IPS DF 4.7 (cell line): ENCODE results near the gene IKZF2.

Experiments
- DNase-seq: peaks from one replicate; pipeline ENCODE4 v3.0.0-alpha.2; 2013; ENCODE audit warnings: low spot score; ENCODE audit errors: extremely low read depth

The IKZF2 gene

GRCh38 chr2:213101692-213102460 is 49.5 kb downstream of the IKZF2 start:
- no peak for DNase-seq

DNA sequence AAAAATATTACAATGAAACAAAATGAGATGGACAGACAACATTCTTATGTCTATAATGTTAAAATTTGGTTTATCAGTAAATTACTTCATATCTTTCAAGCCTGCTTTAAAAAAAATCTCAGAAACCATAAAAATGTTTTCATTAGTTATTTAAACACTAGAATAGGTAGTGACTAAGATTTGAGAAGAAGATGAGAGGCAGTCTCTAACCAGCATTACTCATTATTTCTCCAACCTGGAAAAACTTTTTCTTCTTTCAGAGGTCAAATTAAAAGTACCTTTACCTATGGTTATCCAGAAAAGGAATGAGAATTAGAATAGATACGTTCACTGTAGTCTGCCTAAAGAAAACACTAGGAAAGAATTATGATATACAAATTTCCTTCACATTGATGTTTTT is 50.3 kb downstream of the IKZF2 start:
- DNase-seq, result no peak

- DNase-seq, result no peak
Observed at GRCh38 chr2:213098612-213099011, 52.8 kb downstream of the IKZF2 start.

GRCh38 chr2:213091765-213092164 is 59.6 kb downstream of the IKZF2 start:
- no peak for DNase-seq

DNA sequence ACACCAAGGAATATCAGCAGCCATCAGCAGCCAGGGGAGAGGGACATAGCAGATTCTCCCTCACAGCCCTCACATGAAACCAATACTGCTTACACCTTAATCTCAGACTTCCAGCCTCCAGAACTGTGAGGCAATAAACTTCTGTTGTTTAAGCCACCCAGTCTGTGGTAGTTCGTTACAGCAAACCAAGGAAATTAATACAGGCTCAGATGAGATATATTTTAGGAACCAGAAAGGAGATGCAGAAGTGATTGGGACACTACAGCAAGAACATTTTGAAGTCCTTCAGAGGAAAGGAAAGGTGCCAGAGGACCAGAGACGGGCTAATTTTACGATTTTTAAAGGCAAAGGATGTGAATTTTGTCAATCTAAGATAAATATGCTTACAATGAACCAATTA is 60.6 kb downstream of the IKZF2 start:
- DNase-seq, result no peak

- no peak for DNase-seq
Observed at GRCh38 chr2:213089438-213089837, 62.0 kb downstream of the IKZF2 start.

DNA sequence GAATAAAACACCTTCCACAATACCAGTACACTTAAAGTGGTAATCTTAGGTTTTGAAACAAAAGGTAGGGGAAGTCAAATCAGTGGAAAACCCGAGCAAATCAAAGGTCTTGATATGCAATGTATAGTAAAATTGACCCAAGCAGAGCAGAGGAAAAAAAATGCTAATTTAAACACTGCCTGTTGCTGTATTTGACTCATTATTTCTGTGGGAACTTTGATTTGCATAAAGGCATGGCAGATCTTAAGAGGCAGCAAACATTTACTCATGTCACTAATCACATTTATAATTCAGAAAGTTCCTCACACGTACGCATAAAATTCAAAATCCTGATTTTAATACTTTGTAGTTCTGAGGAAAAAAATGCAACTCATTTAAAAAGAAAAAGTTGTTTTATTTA is 64.4 kb downstream of the IKZF2 start:
- DNase-seq, result no peak

GRCh38 chr2:213086571-213086970 is 64.8 kb downstream of the IKZF2 start:
- no peak for DNase-seq

GRCh38 chr2:213086050-213086449 is 65.4 kb downstream of the IKZF2 start:
- DNase-seq, result no peak

GRCh38 chr2:213085538-213085937 is 65.9 kb downstream of the IKZF2 start:
- DNase-seq, result no peak

DNA sequence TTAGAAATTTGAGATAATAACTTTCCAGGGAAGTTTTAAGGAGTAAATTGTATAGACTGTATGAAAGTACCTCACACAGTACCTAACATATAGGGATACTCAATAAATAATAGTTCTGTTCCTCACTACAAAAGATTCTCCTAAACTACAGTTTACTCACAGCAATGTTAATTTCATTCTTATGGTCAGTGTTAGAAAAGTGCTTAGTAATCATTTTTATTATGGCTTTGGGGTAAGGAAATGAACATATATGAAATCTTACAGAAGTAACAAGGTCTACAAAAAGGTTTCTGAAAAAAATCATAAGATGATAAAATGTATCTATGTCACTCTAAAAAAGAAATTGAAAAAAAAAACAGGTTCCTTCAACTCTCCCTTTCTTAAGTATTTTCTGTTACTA is 67.2 kb downstream of the IKZF2 start:
- DNase-seq, result no peak

- no peak for DNase-seq
Observed at GRCh38 chr2:213080969-213081617, 70.3 kb downstream of the IKZF2 start.

DNA sequence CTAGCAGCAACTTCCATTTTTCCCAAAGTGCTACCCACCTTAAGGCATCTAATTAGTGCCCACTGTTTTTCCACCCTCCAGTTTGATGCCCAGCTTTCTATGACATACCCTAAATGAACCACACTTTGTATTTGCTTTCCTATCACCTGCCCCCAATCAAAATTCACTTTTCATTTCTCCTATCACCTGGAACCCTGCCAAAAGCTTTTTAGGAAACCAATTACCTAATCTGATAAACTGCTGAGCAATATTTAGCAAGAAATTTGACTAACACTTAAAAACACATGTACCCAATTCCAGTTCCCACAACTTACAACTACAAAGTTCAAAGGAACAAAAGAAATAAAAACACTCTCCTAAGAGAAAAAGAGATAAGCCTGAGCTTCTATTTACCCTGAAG is 71.7 kb downstream of the IKZF2 start:
- DNase-seq, result no peak

DNA sequence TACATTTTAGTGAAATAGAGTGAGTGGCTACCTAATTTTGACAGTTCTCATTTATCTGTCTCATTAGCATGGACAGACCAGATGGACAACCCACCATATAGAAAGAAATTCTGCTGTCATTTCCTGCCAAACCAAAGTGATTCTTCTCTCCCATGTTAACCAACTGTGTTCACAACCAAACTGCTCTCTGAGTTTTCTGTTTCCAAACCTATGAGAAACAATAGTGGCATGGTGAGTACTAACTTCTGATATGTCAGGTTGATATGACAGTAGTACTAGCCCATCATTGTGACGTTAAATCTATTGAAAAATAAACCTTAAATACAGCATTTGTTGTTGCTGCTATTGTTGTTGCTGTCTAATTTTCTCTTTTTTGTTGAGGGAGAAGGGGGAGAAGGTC is 72.7 kb downstream of the IKZF2 start:
- DNase-seq, result no peak

- DNase-seq, result no peak
Observed at GRCh38 chr2:213069531-213069930, 81.9 kb downstream of the IKZF2 start.

GRCh38 chr2:213068676-213069359 is 82.6 kb downstream of the IKZF2 start:
- no peak for DNase-seq

GRCh38 chr2:213067888-213068287 is 83.5 kb downstream of the IKZF2 start:
- no peak for DNase-seq

DNA sequence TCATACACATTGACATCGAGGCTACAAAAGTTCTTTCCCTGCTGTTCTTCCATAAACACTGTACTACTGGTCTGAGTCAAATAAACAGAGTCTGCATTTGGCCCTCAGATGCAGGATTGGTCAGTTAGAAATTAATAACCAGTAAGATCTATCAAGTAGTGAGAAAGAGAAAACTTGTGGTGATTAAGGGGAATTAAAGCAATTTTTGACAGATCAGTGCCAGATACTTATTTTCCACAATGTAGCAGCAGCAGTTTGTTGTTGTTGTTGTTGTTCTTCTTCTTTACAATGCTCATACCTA is 85.0 kb downstream of the IKZF2 start:
- no peak for DNase-seq

DNA sequence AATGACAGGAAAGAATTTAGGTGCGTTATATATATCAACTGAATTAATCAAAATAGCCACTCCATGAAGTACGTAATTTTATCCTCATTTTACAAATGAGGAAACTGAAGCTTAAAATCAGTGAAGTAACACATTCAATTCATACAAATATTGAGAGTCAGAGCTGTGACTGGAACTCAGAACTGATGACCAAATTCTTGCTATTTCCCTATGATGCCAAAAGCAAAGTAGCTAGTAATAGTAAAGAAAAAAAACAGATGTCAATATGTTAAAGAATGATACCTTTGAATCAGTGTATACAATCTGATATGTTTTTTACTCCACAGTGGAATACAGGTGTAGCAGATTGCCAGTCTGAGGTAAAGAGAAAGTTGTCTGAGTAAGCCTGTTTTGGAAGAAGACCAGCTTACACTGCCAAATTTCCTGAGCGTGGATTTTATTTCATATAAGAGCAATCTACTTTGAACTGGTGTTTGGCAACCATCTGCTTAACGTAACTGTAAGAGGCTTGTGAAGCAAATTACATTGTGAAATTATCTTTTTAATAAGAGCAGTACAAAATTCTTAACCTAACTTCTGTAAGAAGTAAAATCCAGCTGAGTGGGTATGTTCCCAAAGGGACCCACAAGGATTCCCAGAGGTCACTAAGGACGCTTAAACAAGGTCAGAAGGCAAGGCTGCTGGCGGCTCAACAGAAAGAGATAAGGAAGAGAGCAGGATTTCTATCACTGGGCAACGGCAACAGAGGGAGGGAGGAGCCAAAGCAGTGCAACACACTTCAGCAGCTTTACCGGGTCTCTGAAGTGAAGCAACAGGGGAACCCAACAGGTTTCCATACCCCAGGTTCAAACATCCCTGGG is 85.6 kb downstream of the IKZF2 start:
- no peak for DNase-seq

- DNase-seq, result no peak
Observed at GRCh38 chr2:213064099-213064498, 87.3 kb downstream of the IKZF2 start.

DNA sequence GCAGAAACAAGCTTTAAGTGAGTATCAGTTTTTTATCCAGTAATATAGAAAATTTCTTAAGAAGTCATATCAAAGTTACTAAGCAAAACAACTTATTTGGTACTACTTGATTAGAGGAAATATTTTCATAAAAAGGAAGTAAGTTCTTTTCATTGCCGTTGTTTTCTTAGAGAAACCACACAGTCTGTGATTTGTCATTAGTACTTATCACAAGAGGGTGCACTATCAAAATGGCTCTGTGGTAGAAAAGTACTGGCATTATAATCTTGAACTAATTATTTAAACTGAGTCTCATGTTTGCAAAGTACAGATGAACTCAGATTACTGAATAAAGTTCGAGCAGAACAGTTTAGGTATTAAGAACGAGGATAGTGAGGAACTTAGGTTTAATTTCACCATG is 93.4 kb downstream of the IKZF2 start:
- DNase-seq, result no peak

DNA sequence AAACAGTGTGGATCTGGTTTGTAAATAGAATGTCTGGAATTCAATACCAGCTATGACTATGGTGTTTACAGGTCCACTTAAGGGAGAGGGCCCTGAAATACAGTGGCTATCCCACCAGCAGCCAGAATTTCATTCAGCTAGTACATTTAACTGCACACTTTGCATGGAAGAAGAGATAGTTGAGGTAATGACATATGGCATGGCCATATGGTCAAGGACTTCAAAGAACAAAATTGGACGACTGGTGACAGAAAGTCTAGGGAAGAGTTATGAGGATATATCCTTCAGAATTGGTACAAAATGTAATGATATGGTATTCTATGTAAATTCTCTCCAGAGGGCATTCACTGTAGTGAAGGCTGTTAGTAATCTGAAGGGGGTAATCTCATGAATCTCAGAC is 105.0 kb downstream of the IKZF2 start:
- no peak for DNase-seq
